ENCODE results near the gene MYLK2. TPM values are rescaled to one million over a fixed set of nuclear protein-coding genes. Genes with fewer than 3 reads are reported as not detected.
A peak's percentile ranks its signal among the peaks of the same experiment; 100 is the strongest.

The MYLK2 gene
- total RNA-seq, 1 experiment from 2014 or later = 0.50 TPM

DNA sequence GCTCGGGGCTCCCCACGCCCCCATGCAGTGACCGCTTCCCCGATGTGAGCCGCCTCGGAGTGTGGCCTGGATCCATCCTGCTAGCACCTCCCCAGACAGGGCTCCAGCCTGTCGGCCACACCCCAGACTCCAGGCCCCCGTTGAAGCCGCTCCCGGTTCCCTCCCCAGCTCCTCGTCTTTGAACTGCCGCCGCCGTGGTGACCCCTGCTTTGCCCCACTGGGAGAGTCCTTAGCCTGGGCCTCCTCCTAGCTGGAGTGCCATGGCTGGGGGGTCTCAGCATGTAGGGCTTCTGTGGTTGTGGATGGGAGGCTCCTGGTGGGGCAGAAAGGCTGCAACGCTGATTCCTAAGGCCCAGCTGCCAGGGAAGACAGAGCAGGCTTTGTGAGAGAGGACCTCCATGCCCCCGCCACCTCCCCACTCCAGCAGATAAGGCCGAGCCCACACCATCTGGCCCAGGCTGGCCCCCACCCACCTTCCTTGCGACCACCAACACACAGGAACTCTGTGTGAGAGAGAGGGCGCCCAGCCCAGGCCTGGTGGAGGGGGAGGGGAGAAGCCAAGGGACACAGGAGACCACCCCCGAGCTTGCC is 14.9 kb downstream of the MYLK2 start:
- no peak overlapping the region for H3K4me2 ChIP-seq
- no peaks in the 10 kb centered on the region for H3K9me3 ChIP-seq (ENCODE audit: insufficient read depth, low read depth)
- peaks cover 13% of the 10 kb centered on the region; the same call in 1 of the 2 replicates for H3F3A ChIP-seq (ENCODE audit: insufficient read depth, low read depth)
- TF ChIP-seq EZH2 (IDR thresholded peaks at IDR 0.05; ENCODE audit: low read depth) = no peak
- TF ChIP-seq, protein P1, sequence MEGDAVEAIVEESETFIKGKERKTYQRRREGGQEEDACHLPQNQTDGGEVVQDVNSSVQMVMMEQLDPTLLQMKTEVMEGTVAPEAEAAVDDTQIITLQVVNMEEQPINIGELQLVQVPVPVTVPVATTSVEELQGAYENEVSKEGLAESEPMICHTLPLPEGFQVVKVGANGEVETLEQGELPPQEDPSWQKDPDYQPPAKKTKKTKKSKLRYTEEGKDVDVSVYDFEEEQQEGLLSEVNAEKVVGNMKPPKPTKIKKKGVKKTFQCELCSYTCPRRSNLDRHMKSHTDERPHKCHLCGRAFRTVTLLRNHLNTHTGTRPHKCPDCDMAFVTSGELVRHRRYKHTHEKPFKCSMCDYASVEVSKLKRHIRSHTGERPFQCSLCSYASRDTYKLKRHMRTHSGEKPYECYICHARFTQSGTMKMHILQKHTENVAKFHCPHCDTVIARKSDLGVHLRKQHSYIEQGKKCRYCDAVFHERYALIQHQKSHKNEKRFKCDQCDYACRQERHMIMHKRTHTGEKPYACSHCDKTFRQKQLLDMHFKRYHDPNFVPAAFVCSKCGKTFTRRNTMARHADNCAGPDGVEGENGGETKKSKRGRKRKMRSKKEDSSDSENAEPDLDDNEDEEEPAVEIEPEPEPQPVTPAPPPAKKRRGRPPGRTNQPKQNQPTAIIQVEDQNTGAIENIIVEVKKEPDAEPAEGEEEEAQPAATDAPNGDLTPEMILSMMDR (conservative IDR thresholded peaks at IDR 0.05) = no peak
- no peaks in the 10 kb centered on the region for H3K27me3 ChIP-seq (ENCODE audit: insufficient read depth, low read depth)
- no TSS peak for BruUV-seq (replicated peaks)
- H4K20me1 ChIP-seq (ENCODE audit: insufficient read depth) = no peaks in the 10 kb centered on the region
- H3K9me2 ChIP-seq (ENCODE audit: insufficient read depth) = no peaks in the 10 kb centered on the region
- POLR2A ChIA-PET (ENCODE audit: unreplicated experiment) = no interaction called here
- DNase-seq = no peak
- no peaks in the 10 kb centered on the region for H3K79me2 ChIP-seq (ENCODE audit: low read depth)
- H2AFZ ChIP-seq = no peak overlapping the region
- intact Hi-C loops (cut with micrococcal nuclease; ENCODE audit: unreplicated experiment) = loop anchor here (10.0 kb wide), 1 partner anchor 651 kb away; no protein-coding TSS in a partner anchor
- peaks cover 12% of the 10 kb centered on the region for H3K4me1 ChIP-seq (replicated peaks; ENCODE audit: insufficient read depth)
- H3K27ac ChIP-seq = no peak overlapping the region
- H3K36me3 ChIP-seq (ENCODE audit: low read depth) = no peaks in the 10 kb centered on the region
- no peak overlapping the region for H3K4me3 ChIP-seq
- CTCF ChIA-PET = interaction anchor here (0.5 to 0.6 kb wide), 2 partner anchors 73 to 406 kb away, joined by 3 read pairs; no protein-coding TSS in a partner anchor

- no peak overlapping the region for H3K4me3 ChIP-seq
- H3K4me2 ChIP-seq = peak overlapping the region; percentile 29
- TF ChIP-seq, protein P1 (conservative IDR thresholded peaks at IDR 0.05) = no peak
- TF ChIP-seq EZH2 (IDR thresholded peaks at IDR 0.05; ENCODE audit: low read depth) = no peak
- H3K79me2 ChIP-seq (ENCODE audit: low read depth) = no peaks in the 10 kb centered on the region
- H3F3A ChIP-seq (ENCODE audit: insufficient read depth, low read depth) = peaks cover 13% of the 10 kb centered on the region; the same call in 1 of the 2 replicates
- intact Hi-C loops (cut with micrococcal nuclease; ENCODE audit: unreplicated experiment) = loop anchor here (5.0 to 10.0 kb wide), 2 partner anchors 268 to 649 kb away; no protein-coding TSS in a partner anchor
- H3K9me2 ChIP-seq (ENCODE audit: insufficient read depth) = no peaks in the 10 kb centered on the region
- no TSS peak for BruUV-seq (replicated peaks)
- DNase-seq = no peak
- CTCF ChIA-PET = interaction anchor here (0.8 to 1.3 kb wide), 3 partner anchors 11 to 657 kb away, joined by 3 read pairs; no protein-coding TSS in a partner anchor
- H3K27ac ChIP-seq = no peak overlapping the region
- no peaks in the 10 kb centered on the region for H4K20me1 ChIP-seq (ENCODE audit: insufficient read depth)
- H3K36me3 ChIP-seq (ENCODE audit: low read depth) = no peaks in the 10 kb centered on the region
- no peaks in the 10 kb centered on the region for H3K27me3 ChIP-seq (ENCODE audit: insufficient read depth, low read depth)
- no peak overlapping the region for H2AFZ ChIP-seq
- H3K4me1 ChIP-seq (replicated peaks; ENCODE audit: insufficient read depth) = peaks cover 12% of the 10 kb centered on the region
- no peaks in the 10 kb centered on the region for H3K9me3 ChIP-seq (ENCODE audit: insufficient read depth, low read depth)
- POLR2A ChIA-PET (ENCODE audit: unreplicated experiment) = no interaction called here
These were observed 16.4 kb downstream of the MYLK2 start for GRCh38 chr20:31835554-31835953.

DNA sequence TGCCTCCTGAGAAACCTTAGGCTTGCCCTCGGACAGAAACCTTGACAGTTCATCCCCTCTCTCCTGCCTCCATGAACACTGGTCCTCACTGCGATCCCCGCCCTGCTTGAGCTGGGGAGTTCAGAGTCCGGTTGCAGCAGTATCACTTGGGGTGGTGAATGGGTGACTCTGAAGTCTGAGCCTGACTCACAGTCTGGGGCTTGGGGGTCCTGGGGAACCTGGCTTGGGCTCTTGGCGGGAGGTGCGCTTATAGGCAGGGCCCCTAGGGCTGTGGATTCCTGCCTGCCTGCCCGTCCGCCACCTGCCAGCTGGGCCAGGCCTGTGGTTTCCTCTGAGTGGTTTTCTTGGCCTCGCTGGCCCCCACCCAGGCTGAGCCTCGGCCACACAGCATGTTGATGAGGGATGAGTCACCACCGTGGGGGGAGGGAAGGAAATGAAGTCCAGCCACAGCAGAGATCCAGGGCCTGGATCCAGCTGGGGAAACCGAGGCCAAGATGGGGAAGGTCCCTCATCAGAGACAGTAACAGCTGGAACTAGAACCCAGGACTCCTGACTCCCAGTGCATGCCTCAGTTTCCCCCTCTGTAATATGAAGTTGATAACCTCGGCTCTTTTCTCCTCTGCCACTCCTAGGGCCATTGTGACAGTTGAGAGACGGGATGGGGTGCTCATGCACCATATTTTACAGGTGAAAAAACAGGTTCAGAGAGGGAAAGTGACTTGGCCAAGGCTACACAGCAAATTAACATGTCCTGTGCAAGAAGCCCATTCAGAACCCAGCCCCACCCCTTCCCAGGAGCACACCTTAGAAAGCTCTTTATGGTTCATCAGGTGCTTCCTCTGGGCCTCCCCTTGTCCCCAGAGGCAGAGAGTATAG is 17.1 kb downstream of the MYLK2 start:
- Histone ChIP-seq H3K36me3 (ENCODE audit: low read depth) (no peaks in the 10 kb centered on the region), H3K27ac (no peak overlapping the region), H3K79me2 (ENCODE audit: low read depth) (no peaks in the 10 kb centered on the region), H4K20me1 (ENCODE audit: insufficient read depth) (no peaks in the 10 kb centered on the region), H3F3A (ENCODE audit: insufficient read depth, low read depth) (peaks cover 13% of the 10 kb centered on the region; the same call in 1 of the 2 replicates), H3K4me2 (peak overlapping the region; percentile 29), H3K9me3 (ENCODE audit: insufficient read depth, low read depth) (no peaks in the 10 kb centered on the region), H2AFZ (no peak overlapping the region), H3K9me2 (ENCODE audit: insufficient read depth) (no peaks in the 10 kb centered on the region), H3K4me3 (no peak overlapping the region), H3K27me3 (ENCODE audit: insufficient read depth, low read depth) (no peaks in the 10 kb centered on the region), H3K4me1 (replicated peaks; ENCODE audit: insufficient read depth) (peaks cover 12% of the 10 kb centered on the region)
- BruUV-seq (replicated peaks) = no TSS peak
- no peak for TF ChIP-seq EZH2 (IDR thresholded peaks at IDR 0.05; ENCODE audit: low read depth)
- TF ChIP-seq, protein P1 (conservative IDR thresholded peaks at IDR 0.05) = no peak
- ChIA-PET CTCF (interaction anchor here (0.6 to 1.3 kb wide), 5 partner anchors 10 to 657 kb away, joined by 3 to 8 read pairs (median 3); no protein-coding TSS in a partner anchor), POLR2A (ENCODE audit: unreplicated experiment) (interaction anchor here (0.6 to 0.7 kb wide), 3 partner anchors 113 to 686 kb away, joined by 3 to 5 read pairs (median 4); partner anchors contain the start of gene BCL2L1)
- DNase-seq = peak; percentile 72 to 94
- intact Hi-C loops (cut with micrococcal nuclease; ENCODE audit: unreplicated experiment) = loop anchor here (1.0 to 10.0 kb wide), 3 partner anchors 116 to 649 kb away; partner anchors contain the start of gene PDRG1

Data from PC-9 (cell line).